T-helper 1 cell treated with Interleukin-12 subunit alpha and Interleukin-12 subunit beta and Interleukin-4 antibody, amounts not matched to agents 30 μg/mL and 1 μg/mL, for 36 hours (primary cell): ENCODE data around the gene ARG2.

ENCODE experiments used
- H3K27ac Mint-ChIP-seq: one replicate; pipeline ENCODE4 v1.8.0; 2021; ENCODE audit warnings: mild to moderate bottlenecking, mixed read lengths
- H3K27me3 Mint-ChIP-seq: one replicate; pipeline ENCODE4 v1.8.0; 2021; ENCODE audit warnings: low read depth, mixed read lengths
- H3K36me3 Mint-ChIP-seq: one replicate; pipeline ENCODE4 v1.8.0; 2021; ENCODE audit warnings: low read depth, mixed read lengths
- H3K4me1 Mint-ChIP-seq: one replicate; pipeline ENCODE4 v1.8.0; 2021; ENCODE audit warnings: low read depth, mixed read lengths
- H3K4me3 Mint-ChIP-seq: one replicate; pipeline ENCODE4 v1.8.0; 2021; ENCODE audit warnings: mild to moderate bottlenecking, moderate library complexity, mixed read lengths
- H3K9me3 Mint-ChIP-seq: one replicate; pipeline ENCODE4 v1.8.0; 2021; ENCODE audit warnings: mixed read lengths

ARG2 gene

DNA sequence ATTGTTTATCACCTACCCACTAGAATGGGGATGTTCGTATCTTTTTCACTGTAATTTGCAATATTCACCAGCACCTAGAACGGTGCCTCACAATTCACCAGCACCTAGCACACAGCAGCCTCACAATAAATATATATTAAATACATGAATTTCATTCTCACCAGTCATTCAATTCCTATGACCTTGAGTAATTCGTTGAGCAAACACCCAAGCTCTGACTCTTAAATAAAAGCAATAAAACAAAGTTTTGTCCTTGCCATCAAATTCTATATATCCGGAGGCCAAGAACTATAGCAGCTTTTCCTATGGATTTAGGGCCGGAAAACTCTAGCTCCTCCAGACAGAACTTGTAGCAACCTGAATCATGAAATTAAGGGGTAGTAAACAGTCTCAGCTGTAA lies 53.7 kb downstream of the ARG2 start:
- H3K27ac Mint-ChIP-seq = no peak overlapping the region
- peaks cover 13% of the 10 kb centered on the region for H3K36me3 Mint-ChIP-seq
- no peaks in the 10 kb centered on the region for H3K27me3 Mint-ChIP-seq
- H3K9me3 Mint-ChIP-seq = no peaks in the 10 kb centered on the region
- H3K4me1 Mint-ChIP-seq = peaks cover 26% of the 10 kb centered on the region
- peak overlapping the region; percentile 86 for H3K4me3 Mint-ChIP-seq

DNA sequence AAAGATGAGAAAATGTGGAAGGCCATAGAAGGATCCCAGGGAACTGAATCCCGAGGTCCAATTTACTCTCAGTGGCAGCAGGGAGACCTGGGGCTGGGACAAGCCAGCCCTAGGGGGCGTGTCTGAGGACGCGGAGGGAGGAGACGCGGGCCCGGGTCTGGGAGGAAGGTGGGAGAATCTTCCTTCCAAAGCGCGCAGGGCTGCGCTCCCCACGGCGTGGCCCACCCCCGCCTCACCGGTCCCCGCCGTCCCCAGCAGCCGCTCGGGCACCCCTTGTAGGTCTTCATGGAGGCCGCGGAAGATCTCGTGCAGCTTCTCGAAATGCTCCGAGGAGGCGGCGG lies 54.4 kb downstream of the ARG2 start:
- Mint-ChIP-seq H3K9me3 (no peaks in the 10 kb centered on the region), H3K4me3 (peak overlapping the region; percentile 86), H3K27ac (peak overlapping the region; percentile 78), H3K4me1 (peaks cover 27% of the 10 kb centered on the region), H3K27me3 (no peaks in the 10 kb centered on the region), H3K36me3 (peaks cover 17% of the 10 kb centered on the region)

DNA sequence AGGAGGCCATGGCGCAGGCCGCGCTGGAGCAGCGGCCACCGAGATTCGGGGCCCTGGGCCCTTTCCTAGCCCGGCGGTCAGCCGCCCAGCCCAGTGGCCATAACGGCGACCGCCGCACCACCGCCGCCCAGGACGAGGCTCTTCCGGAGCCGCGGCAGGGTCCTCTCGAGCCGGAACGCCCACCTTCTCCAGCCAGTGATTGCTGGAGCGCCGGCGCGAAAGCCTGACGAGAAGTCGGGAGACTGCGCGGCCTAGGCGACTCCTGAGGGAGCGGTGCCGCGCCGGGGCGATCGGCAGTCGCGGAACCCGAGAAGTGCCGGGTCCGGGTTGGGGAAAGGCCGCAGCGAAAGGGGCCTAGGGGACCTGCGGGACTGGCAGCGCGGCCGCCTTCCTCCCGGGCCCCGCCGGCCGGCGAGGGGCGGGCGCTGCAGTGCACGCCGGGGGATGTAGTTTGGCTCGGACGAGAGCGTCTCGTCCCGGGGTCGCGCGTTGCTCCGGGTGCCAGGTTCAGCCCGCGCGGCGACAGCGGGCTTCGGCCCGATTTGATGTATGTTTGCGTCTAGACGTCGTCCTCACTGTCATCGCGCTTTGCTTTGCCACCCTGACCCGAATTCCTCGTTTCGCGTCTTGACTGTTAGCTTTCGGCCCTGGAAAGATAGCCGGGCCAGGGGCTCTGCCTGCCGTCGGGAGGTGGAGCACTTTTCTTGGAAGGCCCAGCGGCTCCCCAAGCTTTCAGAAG lies 54.9 kb downstream of the ARG2 start, which contains the start of gene VTI1B:
Gene VTI1B, minus strand, starts transcription at position 153 of the 739 bp plus-strand sequence. Its CDS starts 143 bp downstream, at position 10.
- peaks cover 17% of the 10 kb centered on the region for H3K36me3 Mint-ChIP-seq

GRCh38 chr14:67675219-67675582 lies 55.5 kb downstream of the ARG2 start:
- Mint-ChIP-seq H3K27ac (peak overlapping the region; percentile 81), H3K36me3 (peaks cover 18% of the 10 kb centered on the region), H3K9me3 (no peaks in the 10 kb centered on the region), H3K4me3 (peak overlapping the region; percentile 84), H3K27me3 (no peaks in the 10 kb centered on the region), H3K4me1 (peaks cover 28% of the 10 kb centered on the region)

More for the DNA sequence above, 54.9 kb downstream of the ARG2 start, which contains the start of gene VTI1B:
- no peaks in the 10 kb centered on the region for H3K27me3 Mint-ChIP-seq
- H3K4me1 Mint-ChIP-seq = peaks cover 25% of the 10 kb centered on the region
- H3K27ac Mint-ChIP-seq = peak within 1 kb of the TSS; percentile 81
- no peaks in the 10 kb centered on the region for H3K9me3 Mint-ChIP-seq
- H3K4me3 Mint-ChIP-seq = peak within 1 kb of the TSS; percentile 86

- peaks cover 42% of the 10 kb centered on the region for H3K36me3 Mint-ChIP-seq
- H3K4me3 Mint-ChIP-seq = no peak overlapping the region
- peaks cover 28% of the 10 kb centered on the region for H3K4me1 Mint-ChIP-seq
- H3K27ac Mint-ChIP-seq = no peak overlapping the region
- no peaks in the 10 kb centered on the region for H3K27me3 Mint-ChIP-seq
- no peaks in the 10 kb centered on the region for H3K9me3 Mint-ChIP-seq
Observed at GRCh38 chr14:67679006-67679405, 59.3 kb downstream of the ARG2 start.

DNA sequence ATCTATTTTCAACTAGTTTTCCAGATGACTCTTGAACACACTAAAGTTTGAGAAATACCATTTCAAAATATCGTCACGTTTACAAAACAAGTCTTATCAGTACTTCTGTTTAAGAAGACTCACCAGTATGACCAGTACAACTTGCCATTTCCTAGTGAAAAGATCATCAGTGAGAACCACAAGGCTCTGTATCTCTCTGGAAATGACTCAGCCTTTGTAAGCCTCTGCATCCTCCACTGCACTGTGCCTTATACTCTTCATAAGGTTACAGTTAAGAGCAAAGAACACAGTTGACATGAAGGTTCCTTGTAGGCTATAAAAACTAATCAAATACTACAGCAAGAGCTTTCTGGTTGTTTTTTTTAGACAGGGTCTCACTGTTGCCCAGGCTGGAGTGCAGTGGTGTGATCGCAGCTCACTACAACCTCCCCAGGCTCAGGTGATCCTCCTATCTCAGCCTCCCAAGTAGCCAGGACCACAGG lies 60.4 kb downstream of the ARG2 start:
- H3K9me3 Mint-ChIP-seq = no peaks in the 10 kb centered on the region
- peaks cover 28% of the 10 kb centered on the region for H3K4me1 Mint-ChIP-seq
- H3K36me3 Mint-ChIP-seq = peaks cover 49% of the 10 kb centered on the region
- H3K4me3 Mint-ChIP-seq = no peak overlapping the region
- peak overlapping the region; percentile 67 for H3K27ac Mint-ChIP-seq
- H3K27me3 Mint-ChIP-seq = no peaks in the 10 kb centered on the region

DNA sequence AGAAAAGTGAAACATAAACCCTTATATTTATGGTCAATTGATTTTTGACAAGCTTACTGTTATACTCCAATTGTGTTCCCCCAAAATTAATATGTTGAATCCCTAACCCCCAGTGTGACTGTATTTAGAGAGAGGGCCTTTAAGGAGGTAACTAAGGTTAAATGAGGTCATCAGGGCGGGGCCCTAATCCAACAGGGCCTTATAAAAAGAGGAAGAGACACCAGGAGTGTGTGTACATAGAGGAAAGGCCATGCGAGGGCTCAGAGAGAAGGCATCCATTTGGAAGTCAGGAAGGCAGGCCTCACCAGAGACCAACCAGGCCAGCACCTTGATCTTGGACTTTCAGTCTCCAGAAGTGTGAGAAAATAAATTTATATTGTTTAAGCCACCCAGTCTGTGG lies 61.2 kb downstream of the ARG2 start:
- no peaks in the 10 kb centered on the region for H3K27me3 Mint-ChIP-seq
- no peaks in the 10 kb centered on the region for H3K9me3 Mint-ChIP-seq
- H3K36me3 Mint-ChIP-seq = peaks cover 52% of the 10 kb centered on the region
- no peak overlapping the region for H3K4me3 Mint-ChIP-seq
- no peak overlapping the region for H3K27ac Mint-ChIP-seq
- peaks cover 28% of the 10 kb centered on the region for H3K4me1 Mint-ChIP-seq

DNA sequence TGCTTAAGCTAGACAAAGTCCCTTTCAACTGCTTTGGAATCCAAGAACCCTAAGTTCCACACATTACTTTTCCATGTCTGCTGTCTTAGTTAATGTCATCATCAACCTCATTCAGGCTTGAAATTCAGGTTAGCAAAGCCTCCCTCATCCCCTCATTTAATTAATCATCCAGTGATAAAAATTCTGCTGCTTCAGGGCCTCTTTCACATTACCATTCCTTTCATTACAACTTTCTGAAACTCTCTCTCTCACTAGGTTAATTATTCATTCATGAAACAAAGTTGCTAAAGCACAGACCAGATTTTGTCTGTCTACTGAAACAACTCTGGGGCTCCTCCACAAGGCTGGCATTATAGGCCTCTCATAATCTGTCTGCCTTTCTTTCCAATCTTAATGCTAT lies 64.1 kb downstream of the ARG2 start:
- H3K4me3 Mint-ChIP-seq = no peak overlapping the region
- no peaks in the 10 kb centered on the region for H3K27me3 Mint-ChIP-seq
- no peak overlapping the region for H3K27ac Mint-ChIP-seq
- H3K4me1 Mint-ChIP-seq = peaks cover 21% of the 10 kb centered on the region
- H3K9me3 Mint-ChIP-seq = no peaks in the 10 kb centered on the region
- peaks cover 59% of the 10 kb centered on the region for H3K36me3 Mint-ChIP-seq

DNA sequence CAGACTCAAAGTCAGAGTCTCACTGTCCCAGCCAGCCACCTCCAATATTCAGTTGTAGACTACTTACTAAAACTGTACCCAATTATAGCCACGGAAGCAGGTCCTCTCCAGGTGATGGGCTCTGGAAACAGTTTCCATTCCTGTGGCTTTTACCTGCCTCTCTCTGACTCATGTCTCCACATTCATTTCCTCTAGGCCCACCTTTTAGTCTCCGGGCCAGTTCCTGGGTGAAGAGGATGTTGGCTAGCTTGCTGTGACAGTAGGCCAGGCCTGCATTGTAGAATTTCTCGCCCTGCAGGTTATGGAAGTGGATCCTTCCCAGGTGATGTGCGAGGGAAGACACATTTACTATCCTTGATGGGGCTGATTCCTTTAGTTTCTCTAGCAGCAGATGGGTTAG lies 70.3 kb downstream of the ARG2 start:
- H3K4me3 Mint-ChIP-seq = no peak overlapping the region
- H3K9me3 Mint-ChIP-seq = no peaks in the 10 kb centered on the region
- H3K27ac Mint-ChIP-seq = no peak overlapping the region
- H3K36me3 Mint-ChIP-seq = peaks cover 49% of the 10 kb centered on the region
- peaks cover 28% of the 10 kb centered on the region for H3K4me1 Mint-ChIP-seq
- no peaks in the 10 kb centered on the region for H3K27me3 Mint-ChIP-seq

- H3K4me3 Mint-ChIP-seq = peak overlapping the region; percentile 91
- H3K4me1 Mint-ChIP-seq = peaks cover 33% of the 10 kb centered on the region
- H3K36me3 Mint-ChIP-seq = peaks cover 18% of the 10 kb centered on the region
- no peaks in the 10 kb centered on the region for H3K9me3 Mint-ChIP-seq
- peak overlapping the region; percentile 97 for H3K27ac Mint-ChIP-seq
- H3K27me3 Mint-ChIP-seq = no peaks in the 10 kb centered on the region
Observed at GRCh38 chr14:67694791-67695393, 75.2 kb downstream of the ARG2 start.

DNA sequence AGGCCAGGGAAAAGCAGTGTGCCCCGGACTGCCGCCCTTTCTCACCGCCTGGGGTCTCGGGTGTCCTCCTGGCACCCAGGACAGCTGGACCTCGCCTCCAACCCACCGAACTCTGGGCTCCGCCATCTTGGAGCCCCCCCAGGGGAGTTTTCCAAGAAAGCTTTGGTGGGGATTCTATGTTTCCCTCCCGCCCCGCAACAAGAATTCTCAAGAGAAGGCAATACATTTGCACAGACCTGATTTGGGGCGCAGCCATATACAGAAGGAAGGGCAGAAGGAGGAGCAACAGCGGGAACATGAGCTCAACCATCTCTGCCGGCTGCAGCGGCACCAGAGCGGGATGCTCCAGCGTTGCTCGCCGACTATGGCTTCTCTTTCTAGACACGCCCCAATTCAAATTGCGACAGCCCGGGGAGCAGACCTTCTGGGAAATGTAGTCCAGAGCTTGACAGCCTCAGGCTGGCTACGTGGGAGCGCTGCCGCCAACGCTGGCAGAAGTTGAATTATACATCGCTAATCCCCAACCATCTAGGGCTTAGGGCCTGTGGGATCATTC lies 75.8 kb downstream of the ARG2 start, which contains the start of gene RDH11:
Gene RDH11, minus strand, starts transcription at position 371 of the 556 bp plus-strand sequence. Its CDS starts 61 bp downstream, at position 310.
- Mint-ChIP-seq H3K9me3 (no peaks in the 10 kb centered on the region), H3K4me1 (peaks cover 29% of the 10 kb centered on the region), H3K4me3 (peak within 1 kb of the TSS; percentile 91), H3K27ac (peak within 1 kb of the TSS; percentile 97), H3K27me3 (no peaks in the 10 kb centered on the region), H3K36me3 (peaks cover 14% of the 10 kb centered on the region)

GRCh38 chr14:67697006-67697405 lies 77.3 kb downstream of the ARG2 start:
- no peak overlapping the region for H3K27ac Mint-ChIP-seq
- no peak overlapping the region for H3K4me3 Mint-ChIP-seq

GRCh38 chr14:67698179-67698578 lies 78.5 kb downstream of the ARG2 start:
- H3K4me1 Mint-ChIP-seq = peaks cover 19% of the 10 kb centered on the region

More at GRCh38 chr14:67697006-67697405, 77.3 kb downstream of the ARG2 start:
- Mint-ChIP-seq H3K27me3 (no peaks in the 10 kb centered on the region), H3K4me1 (peaks cover 24% of the 10 kb centered on the region), H3K36me3 (peaks cover 4% of the 10 kb centered on the region), H3K9me3 (no peaks in the 10 kb centered on the region)

More at GRCh38 chr14:67698179-67698578, 78.5 kb downstream of the ARG2 start:
- no peaks in the 10 kb centered on the region for H3K9me3 Mint-ChIP-seq
- H3K36me3 Mint-ChIP-seq = no peaks in the 10 kb centered on the region
- H3K4me3 Mint-ChIP-seq = no peak overlapping the region
- no peak overlapping the region for H3K27ac Mint-ChIP-seq
- no peaks in the 10 kb centered on the region for H3K27me3 Mint-ChIP-seq
